Activated T-helper 2 cell treated with anti-CD3 and anti-CD28 coated beads, Interferon-gamma antibody, Interleukin-2, Interleukin-4, amounts not matched to agents 10 μg/mL and 5 μg/mL and 100 μg/mL, durations not matched to agents 14 hours and 24 hours and 36 hours (primary cell): ENCODE data around the gene TLR5. TPM values are rescaled to one million over a fixed set of nuclear protein-coding genes. Genes with fewer than 3 reads are reported as not detected.

Experiments
- DNase-seq: peaks from one replicate; pipeline ENCODE4 v3.0.0; 2021; ENCODE audit warnings: low spot score
- H3K27ac Mint-ChIP-seq: one replicate; pipeline ENCODE4 v1.8.0; 2021; ENCODE audit warnings: mixed read lengths
- H3K27me3 Mint-ChIP-seq: one replicate; pipeline ENCODE4 v1.8.0; 2021; ENCODE audit warnings: low read depth, mixed read lengths
- H3K36me3 Mint-ChIP-seq: one replicate; pipeline ENCODE4 v1.8.0; 2021; ENCODE audit warnings: low read depth, mixed read lengths
- H3K4me1 Mint-ChIP-seq: one replicate; pipeline ENCODE4 v1.8.0; 2021; ENCODE audit warnings: low read depth, mixed read lengths
- H3K4me3 Mint-ChIP-seq: one replicate; pipeline ENCODE4 v1.8.0; 2021; ENCODE audit warnings: low read depth, mild to moderate bottlenecking, moderate library complexity, mixed read lengths
- H3K9me3 Mint-ChIP-seq: one replicate; pipeline ENCODE4 v1.8.0; 2021; ENCODE audit warnings: mixed read lengths
- intact Hi-C: fragments of 100-400 bp; cut with micrococcal nuclease; formaldehyde crosslinking; loops from one replicate; pipeline ENCODE4 v1.15.1; 2023
- total RNA-seq: library from RNA; stranded (reverse); gene quantifications from 2 replicates; pipeline ENCODE4 v1.2.3, GENCODE V29; 2022

The TLR5 gene
- total RNA-seq, 1 donor from 2014 or later = 0.34 TPM

DNA sequence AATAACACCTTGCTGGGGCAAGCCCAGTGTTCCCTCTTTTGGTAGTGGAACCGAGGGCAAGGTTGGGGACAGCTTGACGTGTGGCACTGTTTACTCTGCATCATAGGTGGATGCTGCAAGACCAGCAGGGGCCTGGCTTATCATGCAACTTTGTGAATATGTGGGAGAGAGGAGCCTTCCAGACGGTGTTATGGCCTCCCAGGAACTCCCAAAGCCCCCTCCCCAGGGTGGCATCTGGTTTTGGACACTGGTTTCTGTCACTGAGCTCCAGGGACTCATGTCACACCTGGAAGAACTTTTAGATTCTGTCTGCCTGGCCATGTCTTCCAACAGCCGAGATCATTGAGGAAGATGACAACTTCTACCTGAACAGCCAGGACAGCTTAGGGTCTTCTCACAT is 1.4 kb upstream of the TLR5 start:
- peaks cover 9% of the 10 kb centered on the region for H3K4me1 Mint-ChIP-seq
- no peak overlapping the region for H3K4me3 Mint-ChIP-seq
- H3K36me3 Mint-ChIP-seq = no peaks in the 10 kb centered on the region
- no peak for DNase-seq
- H3K9me3 Mint-ChIP-seq = peaks cover 19% of the 10 kb centered on the region
- H3K27ac Mint-ChIP-seq = no peak overlapping the region
- intact Hi-C loops = loop anchor here (5.0 kb wide), 2 partner anchors 88 to 218 kb away; partner anchors contain the start of gene SUSD4
- peaks cover 7% of the 10 kb centered on the region for H3K27me3 Mint-ChIP-seq

DNA sequence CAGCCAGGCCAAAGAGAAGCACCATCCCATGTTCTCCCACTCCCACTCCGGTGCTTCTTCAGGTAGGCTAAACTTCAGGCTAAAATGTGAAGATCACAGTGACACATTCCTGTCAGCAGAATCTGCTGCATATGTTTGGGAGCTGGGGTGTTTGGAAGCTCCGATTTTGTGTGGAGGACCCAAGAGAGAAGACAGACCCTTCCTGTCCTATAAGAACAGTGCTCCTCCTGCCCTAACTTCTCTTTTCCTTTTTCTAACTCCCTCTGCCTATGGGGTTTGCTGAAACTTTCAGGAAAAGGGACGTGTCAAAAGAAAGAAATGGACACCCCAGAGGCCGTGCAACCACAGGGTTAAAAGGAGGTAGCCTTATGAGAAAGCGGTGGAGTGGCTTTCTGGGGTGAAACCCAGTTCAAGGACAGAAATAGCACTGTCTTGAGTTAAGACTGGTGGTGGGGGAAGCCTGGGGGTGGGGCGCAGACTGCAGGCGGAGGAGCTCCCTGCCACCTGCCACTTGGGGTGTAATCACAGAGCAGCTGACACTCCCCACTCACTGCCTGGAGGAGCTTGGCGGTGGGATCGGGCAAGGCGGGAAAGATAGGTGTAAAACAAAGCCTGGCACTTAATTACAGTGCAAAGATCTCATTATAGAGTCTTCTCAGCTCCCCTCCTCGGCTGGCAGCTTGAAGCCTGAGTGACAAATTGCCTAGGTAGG is 645 bp upstream of the TLR5 start:
- Mint-ChIP-seq H3K27me3 (peaks cover 7% of the 10 kb centered on the region), H3K4me3 (peak overlapping the region; percentile 62), H3K4me1 (peaks cover 9% of the 10 kb centered on the region), H3K27ac (peak overlapping the region; percentile 16), H3K9me3 (peaks cover 19% of the 10 kb centered on the region), H3K36me3 (no peaks in the 10 kb centered on the region)
- intact Hi-C loops = loop anchor here (2.0 to 5.0 kb wide), 3 partner anchors 47 to 219 kb away; partner anchors contain the start of gene SUSD4
- DNase-seq = no peak

DNA sequence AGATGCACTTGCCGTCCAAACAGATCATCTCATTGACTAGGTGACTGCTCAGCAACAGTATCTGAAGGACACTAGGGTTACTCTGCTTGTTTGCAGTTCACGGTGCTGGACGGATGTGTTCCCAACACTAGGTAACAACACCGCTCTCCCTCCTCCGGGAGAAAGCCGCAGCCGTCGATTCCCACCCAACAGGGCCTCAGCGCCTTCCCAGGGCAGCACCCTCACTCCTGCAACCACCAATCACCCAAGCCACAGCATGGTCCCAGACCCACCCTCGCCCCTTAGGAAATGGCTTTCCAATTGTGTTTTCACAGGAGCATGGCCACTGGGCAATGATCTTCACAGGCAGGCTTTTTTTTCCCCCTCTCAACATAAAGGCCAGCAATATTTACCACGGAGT is 779 bp downstream of the TLR5 start:
- Mint-ChIP-seq H3K36me3 (no peaks in the 10 kb centered on the region), H3K27ac (no peak overlapping the region), H3K4me1 (peaks cover 9% of the 10 kb centered on the region), H3K4me3 (peak overlapping the region; percentile 66), H3K27me3 (peaks cover 7% of the 10 kb centered on the region), H3K9me3 (peaks cover 10% of the 10 kb centered on the region)
- intact Hi-C loops = loop anchor here (2.0 to 5.0 kb wide), 3 partner anchors 49 to 220 kb away; partner anchors contain the start of gene SUSD4
- DNase-seq = no peak

DNA sequence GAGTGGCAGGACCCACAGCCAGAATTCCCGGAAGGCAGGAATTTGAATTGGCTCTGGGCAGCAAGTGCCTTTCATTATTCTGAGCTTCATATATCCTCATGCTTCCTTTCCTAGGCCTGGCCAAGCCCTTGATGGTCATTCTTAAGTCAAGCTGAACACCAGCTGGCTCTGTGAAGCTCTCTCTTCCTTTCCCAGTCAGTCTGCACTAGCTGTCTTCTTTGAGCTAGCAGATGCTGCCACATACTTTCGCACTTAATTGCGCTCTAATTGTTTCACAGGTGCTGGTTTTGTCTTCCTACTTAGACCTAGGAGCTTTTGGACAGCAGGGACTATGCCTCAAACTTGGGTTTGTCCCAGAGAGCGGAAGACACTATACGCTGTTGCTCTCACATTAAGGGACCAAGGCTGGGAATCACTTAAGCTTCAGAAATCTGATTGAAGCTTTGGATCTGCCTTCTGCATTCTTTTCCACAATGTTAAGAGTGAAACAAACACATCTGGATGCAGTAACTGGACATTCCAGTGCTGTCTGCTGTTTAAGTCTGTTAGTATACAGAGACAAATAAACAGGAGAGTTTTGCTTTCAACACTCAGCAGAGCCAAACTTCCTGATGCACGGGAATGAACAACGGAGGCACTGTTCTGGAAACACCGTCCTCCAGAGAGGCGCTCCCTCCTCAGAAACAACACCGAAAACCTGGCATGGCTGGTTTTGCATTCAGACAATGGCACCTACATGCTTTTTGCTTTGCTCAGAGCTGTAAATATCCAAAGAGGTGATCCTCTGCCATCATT is 2.2 kb downstream of the TLR5 start:
- Mint-ChIP-seq H3K9me3 (no peaks in the 10 kb centered on the region), H3K27ac (no peak overlapping the region), H3K36me3 (no peaks in the 10 kb centered on the region), H3K27me3 (peaks cover 9% of the 10 kb centered on the region), H3K4me3 (no peak overlapping the region), H3K4me1 (peaks cover 9% of the 10 kb centered on the region)
- no peak for DNase-seq
- intact Hi-C loops = loop anchor here (5.0 kb wide), 2 partner anchors 91 to 221 kb away; partner anchors contain the start of gene SUSD4

DNA sequence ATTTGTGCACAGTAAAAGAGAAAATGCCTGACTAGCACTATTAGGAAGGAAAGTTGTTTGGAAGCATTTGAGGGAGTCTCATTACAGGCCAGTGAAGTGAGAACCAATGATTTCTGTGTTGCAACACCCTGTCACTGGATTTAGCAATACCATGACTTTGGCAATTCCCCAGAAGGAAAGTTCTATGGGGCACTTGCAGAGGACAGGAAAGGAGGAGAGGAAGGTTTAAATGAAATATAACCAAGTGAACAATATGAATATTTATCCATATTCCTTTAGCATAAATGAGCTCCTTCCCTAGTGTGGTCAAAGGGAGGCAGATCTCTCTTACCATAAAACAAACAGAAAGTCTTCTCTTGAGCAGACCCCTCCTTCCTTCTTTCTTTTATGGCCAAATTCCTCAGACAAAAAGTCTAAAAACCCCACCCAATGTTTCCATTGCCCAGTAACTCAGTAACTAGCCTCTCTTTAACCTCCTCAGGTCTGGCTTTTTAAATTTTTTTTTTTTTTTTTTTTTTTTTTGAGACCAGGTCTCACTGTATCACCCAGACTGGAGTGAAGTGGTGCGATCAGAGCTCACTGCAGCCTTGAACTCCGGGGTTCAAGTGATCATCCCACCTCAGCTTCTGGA is 5.5 kb downstream of the TLR5 start:
- H3K27me3 Mint-ChIP-seq = peaks cover 28% of the 10 kb centered on the region
- H3K4me3 Mint-ChIP-seq = no peak overlapping the region
- no peak for DNase-seq
- intact Hi-C loops = loop anchor here (10.0 kb wide), 1 partner anchor 537 kb away; no protein-coding TSS in a partner anchor
- H3K36me3 Mint-ChIP-seq = no peaks in the 10 kb centered on the region
- peaks cover 7% of the 10 kb centered on the region for H3K4me1 Mint-ChIP-seq
- H3K9me3 Mint-ChIP-seq = no peaks in the 10 kb centered on the region
- no peak overlapping the region for H3K27ac Mint-ChIP-seq

DNA sequence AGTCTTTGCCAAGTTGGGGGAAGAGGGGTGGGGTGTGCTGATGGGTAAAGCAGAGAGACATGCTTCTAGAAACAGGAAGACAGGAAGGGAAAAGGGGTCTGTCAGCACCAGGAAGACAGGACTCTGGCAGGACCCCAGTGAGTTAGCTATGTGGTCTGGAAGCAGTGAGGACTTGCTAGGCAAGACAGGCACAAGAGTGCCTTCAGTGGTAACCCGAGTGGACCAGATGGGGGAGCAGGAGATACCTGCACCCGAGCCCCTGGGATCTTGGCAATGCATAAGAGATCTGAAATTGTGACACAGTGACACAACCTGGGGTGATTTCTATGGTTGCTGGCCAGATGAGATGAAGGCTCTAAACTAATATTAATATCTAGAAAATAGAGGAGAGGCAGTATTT is 7.0 kb downstream of the TLR5 start:
- no peak overlapping the region for H3K4me3 Mint-ChIP-seq
- peaks cover 32% of the 10 kb centered on the region for H3K27me3 Mint-ChIP-seq
- H3K9me3 Mint-ChIP-seq = no peaks in the 10 kb centered on the region
- H3K27ac Mint-ChIP-seq = no peak overlapping the region
- DNase-seq = no peak
- intact Hi-C loops = loop anchor here (10.0 kb wide), 1 partner anchor 539 kb away; no protein-coding TSS in a partner anchor
- peaks cover 7% of the 10 kb centered on the region for H3K4me1 Mint-ChIP-seq
- no peaks in the 10 kb centered on the region for H3K36me3 Mint-ChIP-seq

DNA sequence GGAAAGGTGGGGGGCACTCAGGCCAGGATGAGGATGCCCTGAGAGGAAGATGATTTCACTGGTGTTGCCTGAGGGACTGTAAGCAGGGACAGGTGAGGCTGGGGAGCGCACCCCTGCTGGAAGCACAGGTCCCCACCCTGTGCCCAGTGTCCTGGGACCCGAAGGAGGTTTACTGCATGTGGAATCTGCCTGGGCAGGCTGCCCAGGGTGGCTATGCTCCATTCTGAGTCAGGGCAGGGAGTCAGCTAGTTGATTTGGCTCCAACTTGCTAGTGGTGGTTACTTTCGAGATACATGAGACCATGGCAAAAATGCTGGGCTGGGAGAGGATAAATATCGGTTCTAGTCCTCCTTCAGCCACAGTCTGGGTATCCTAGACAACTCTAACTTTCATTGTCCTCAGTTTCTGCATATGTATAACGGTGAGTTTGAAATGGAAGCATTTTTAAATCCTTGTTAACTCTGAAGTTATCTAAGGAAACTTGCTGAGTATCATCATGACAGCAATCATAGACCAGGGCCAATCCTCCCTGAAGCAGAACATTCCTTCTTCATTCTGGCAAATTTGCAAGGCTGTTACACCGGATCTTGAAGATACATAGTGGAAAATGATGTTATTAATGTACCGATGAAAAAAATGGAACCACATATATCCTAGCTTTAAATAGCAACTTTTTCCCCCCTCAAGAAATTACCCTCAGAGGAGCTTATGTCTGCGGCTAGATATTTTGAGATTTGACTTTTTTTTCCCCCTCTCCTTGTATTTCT is 7.7 kb downstream of the TLR5 start:
- H3K36me3 Mint-ChIP-seq = no peaks in the 10 kb centered on the region
- H3K4me3 Mint-ChIP-seq = no peak overlapping the region
- peaks cover 39% of the 10 kb centered on the region for H3K27me3 Mint-ChIP-seq
- H3K27ac Mint-ChIP-seq = no peak overlapping the region
- H3K4me1 Mint-ChIP-seq = peaks cover 7% of the 10 kb centered on the region
- DNase-seq = no peak
- intact Hi-C loops = loop anchor here (10.0 kb wide), 1 partner anchor 539 kb away; no protein-coding TSS in a partner anchor
- H3K9me3 Mint-ChIP-seq = no peaks in the 10 kb centered on the region

DNA sequence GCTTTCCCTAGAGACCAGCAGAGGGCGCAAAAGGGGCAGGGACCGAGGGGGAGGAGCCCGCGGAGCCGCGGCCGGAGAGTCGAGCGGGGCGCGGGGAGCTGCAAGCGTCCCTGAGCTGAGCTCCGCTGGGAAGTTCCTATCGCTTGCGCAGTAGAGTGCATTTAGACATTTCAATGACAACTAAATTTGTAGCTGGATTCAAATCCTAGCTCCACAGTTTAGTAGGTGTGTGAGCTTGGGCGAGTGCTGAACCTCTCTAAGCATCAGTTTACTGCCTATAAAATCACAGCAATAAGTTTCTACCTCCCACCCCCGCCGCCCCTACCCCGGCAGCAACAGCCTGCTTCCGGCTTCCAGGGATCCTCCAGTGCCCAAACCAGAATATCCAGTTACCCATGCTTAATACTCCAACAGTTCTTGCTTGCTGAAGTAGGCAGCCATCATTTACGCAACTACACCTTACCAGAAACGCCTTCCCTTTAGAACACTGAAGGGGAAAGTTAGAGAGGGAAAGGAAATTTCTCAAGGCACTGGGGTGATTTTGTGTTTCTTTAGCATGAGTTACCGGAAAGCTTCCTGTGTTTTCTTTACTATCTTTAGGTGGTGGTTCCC is 9.1 kb downstream of the TLR5 start:
- DNase-seq = peak; percentile 65
- Mint-ChIP-seq H3K4me1 (peaks cover 12% of the 10 kb centered on the region), H3K4me3 (peak overlapping the region; percentile 11), H3K27me3 (peaks cover 45% of the 10 kb centered on the region), H3K36me3 (no peaks in the 10 kb centered on the region), H3K27ac (no peak overlapping the region), H3K9me3 (no peaks in the 10 kb centered on the region)
- intact Hi-C loops = loop anchor here (1.0 to 10.0 kb wide), 2 partner anchors 110 to 541 kb away; no protein-coding TSS in a partner anchor

DNA sequence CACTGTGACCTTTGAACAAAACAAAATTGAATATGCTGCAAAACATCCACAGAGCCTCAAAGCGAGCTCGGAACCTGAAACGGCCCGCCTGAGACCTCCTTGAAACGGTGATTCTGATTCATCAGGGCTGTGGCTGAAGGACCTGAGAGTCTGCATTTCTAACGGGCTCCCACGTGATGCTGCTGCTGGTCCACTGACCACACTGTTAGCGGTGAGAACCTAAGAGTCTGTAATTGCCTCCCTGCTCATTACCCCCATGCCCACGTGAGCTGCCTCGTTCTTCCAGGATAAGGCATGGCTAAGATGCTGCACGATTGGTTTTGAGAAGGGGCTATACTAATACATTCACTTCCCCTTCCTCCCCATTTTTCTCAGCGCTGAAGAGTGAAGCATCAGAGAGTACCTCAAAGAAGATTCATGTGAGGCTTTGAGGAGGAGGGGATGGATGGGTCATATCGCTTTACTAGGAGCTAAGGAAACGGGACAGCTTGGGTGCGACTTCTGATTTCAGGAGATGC is 9.7 kb downstream of the TLR5 start:
- no peak overlapping the region for H3K27ac Mint-ChIP-seq
- DNase-seq = no peak
- no peaks in the 10 kb centered on the region for H3K36me3 Mint-ChIP-seq
- peaks cover 13% of the 10 kb centered on the region for H3K4me1 Mint-ChIP-seq
- intact Hi-C loops = loop anchor here (1.0 to 10.0 kb wide), 2 partner anchors 111 to 541 kb away; no protein-coding TSS in a partner anchor
- peaks cover 45% of the 10 kb centered on the region for H3K27me3 Mint-ChIP-seq
- no peaks in the 10 kb centered on the region for H3K9me3 Mint-ChIP-seq
- peak overlapping the region; percentile 11 for H3K4me3 Mint-ChIP-seq

DNA sequence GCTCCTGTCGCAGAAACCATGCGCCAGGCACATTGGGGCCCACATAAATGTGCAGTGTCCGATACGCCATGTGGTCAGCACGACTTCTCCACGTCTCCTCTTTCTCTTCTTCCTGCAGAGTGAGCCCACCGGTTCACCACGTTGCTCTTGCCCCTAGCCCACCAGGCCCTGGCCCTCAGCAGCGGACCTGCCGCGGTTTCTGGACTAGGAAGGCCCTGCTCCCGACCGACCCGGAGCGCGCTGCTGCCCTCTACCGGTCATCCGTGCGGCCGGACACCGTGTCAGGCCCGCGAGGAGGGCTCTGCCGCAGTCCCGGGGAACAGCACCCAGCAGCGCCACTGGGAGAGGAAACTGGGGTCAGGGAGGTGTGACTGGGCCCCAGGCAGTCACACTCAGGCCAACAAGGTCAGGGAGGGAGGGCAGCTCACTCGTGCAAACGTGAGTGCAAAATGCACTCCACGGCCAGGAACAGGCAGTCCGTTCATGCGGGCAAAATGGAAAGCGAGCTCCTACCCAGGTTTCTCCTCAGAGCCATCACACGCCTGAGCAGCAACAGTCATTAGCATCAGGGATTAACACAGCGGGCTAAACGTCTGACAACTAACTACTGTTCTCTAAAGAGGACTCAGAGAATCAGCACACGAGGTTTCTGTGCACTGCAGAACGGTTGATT is 13.7 kb downstream of the TLR5 start:
- no peak overlapping the region for H3K4me3 Mint-ChIP-seq
- H3K27ac Mint-ChIP-seq = no peak overlapping the region
- peaks cover 16% of the 10 kb centered on the region for H3K4me1 Mint-ChIP-seq
- peaks cover 26% of the 10 kb centered on the region for H3K27me3 Mint-ChIP-seq
- DNase-seq = peak; percentile 44
- H3K36me3 Mint-ChIP-seq = no peaks in the 10 kb centered on the region
- intact Hi-C loops = no loop called here
- H3K9me3 Mint-ChIP-seq = no peaks in the 10 kb centered on the region

DNA sequence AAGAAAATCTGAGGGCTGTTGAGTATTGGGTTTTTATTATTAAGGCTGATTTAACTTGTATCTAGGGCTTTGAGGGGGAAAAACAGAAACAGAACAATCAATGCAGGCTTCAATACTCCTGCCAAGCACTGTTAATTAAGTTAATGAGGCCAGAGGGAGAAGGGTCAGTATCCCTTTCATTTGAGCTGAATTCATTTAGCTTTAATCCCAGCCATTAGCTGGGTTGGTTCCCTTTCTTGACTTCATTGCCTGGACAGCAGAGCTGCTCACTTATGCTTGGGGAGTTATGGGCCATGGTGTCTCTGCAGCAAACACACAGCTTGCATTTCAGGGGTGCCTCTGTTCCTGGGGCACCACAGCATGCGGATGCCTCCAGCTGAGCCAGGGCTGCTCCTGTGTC is 16.3 kb downstream of the TLR5 start:
- Mint-ChIP-seq H3K9me3 (no peaks in the 10 kb centered on the region), H3K4me1 (peaks cover 11% of the 10 kb centered on the region)
- intact Hi-C loops = no loop called here

More for the DNA sequence above, 16.3 kb downstream of the TLR5 start:
- Mint-ChIP-seq H3K36me3 (no peaks in the 10 kb centered on the region), H3K4me3 (no peak overlapping the region), H3K27ac (no peak overlapping the region), H3K27me3 (peaks cover 19% of the 10 kb centered on the region)
- DNase-seq = no peak
